22Rv1 (cell line): Measurements from ENCODE around the gene SFI1.
"Not testable (repeated sequence)": the region's sequence is repeated elsewhere in the genome, so short reads cannot be mapped to it uniquely, and the experiment has no call there.

Source experiments
- H3K27ac ChIP-seq: fragments of 450-650 bp; 2 replicates; pipeline ENCODE4 v1.5.1; 2017
- ZFX ChIP-seq: fragments of 450-650 bp; IDR thresholded peaks from 2 replicates; pipeline ENCODE4 v1.6.1; 2017; ENCODE audit warnings: antibody characterized with exemption, borderline replicate concordance
- TF ChIP-seq, protein P1 (sequence below): fragments of 450-650 bp; IDR thresholded peaks from 2 replicates; pipeline ENCODE4 v1.5.1; 2017; ENCODE audit warnings: mild to moderate bottlenecking

Gene SFI1

DNA sequence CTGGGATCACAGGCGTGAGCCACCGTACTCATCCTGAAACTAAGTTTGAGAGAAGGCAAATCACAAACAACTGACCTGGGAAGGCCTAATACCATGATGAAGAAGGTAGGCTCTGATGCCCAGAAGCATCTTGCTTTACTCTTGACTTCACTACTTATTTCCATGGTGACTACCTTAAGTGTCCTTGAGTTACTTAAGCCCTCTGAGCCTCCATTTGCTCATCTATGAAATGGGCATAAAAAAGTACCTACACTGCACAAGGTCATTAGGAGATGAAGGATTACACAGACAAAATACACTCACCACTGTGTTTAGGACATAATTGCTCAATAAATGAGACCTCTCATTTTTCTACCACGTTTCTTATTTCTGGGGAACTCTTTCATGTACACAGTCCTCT, 34.6 kb upstream of the SFI1 start:
- no peak for TF ChIP-seq ZFX
- TF ChIP-seq, protein P1, sequence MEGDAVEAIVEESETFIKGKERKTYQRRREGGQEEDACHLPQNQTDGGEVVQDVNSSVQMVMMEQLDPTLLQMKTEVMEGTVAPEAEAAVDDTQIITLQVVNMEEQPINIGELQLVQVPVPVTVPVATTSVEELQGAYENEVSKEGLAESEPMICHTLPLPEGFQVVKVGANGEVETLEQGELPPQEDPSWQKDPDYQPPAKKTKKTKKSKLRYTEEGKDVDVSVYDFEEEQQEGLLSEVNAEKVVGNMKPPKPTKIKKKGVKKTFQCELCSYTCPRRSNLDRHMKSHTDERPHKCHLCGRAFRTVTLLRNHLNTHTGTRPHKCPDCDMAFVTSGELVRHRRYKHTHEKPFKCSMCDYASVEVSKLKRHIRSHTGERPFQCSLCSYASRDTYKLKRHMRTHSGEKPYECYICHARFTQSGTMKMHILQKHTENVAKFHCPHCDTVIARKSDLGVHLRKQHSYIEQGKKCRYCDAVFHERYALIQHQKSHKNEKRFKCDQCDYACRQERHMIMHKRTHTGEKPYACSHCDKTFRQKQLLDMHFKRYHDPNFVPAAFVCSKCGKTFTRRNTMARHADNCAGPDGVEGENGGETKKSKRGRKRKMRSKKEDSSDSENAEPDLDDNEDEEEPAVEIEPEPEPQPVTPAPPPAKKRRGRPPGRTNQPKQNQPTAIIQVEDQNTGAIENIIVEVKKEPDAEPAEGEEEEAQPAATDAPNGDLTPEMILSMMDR: no peak

GRCh38 chr22:31465307-31465706, 31.0 kb upstream of the SFI1 start:
- no peak for TF ChIP-seq ZFX
- TF ChIP-seq, protein P1: no peak
- H3K27ac ChIP-seq: no peak overlapping the region

More for the DNA sequence above, 34.6 kb upstream of the SFI1 start:
- H3K27ac ChIP-seq: no peak overlapping the region

- no peak overlapping the region for H3K27ac ChIP-seq
- TF ChIP-seq, protein P1: no peak
- no peak for TF ChIP-seq ZFX
Observed at GRCh38 chr22:31474743-31475142, 21.6 kb upstream of the SFI1 start.

GRCh38 chr22:31475800-31476199, 20.5 kb upstream of the SFI1 start:
- H3K27ac ChIP-seq: no peak overlapping the region
- TF ChIP-seq, protein P1: no peak
- no peak for TF ChIP-seq ZFX

DNA sequence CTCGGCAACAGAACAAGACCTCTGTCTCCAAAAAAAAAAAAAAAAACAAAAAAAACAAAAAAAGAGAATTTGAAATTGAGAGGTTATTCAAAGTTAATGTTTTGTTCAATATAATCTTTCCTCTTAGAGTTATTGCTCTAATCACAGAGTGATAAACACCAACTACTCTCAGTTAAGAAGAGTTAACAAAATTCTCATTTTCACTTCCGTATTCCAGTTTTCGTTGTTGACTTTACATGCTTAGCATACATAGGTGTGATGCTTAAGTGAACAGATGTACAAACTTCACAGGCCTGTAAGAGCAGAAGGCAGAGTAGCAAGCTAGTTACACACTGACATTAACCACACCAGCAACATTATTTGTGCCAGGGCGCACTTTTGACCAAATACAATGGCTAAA, 19.0 kb upstream of the SFI1 start:
- no peak overlapping the region for H3K27ac ChIP-seq
- TF ChIP-seq, protein P1: no peak
- TF ChIP-seq ZFX: no peak

DNA sequence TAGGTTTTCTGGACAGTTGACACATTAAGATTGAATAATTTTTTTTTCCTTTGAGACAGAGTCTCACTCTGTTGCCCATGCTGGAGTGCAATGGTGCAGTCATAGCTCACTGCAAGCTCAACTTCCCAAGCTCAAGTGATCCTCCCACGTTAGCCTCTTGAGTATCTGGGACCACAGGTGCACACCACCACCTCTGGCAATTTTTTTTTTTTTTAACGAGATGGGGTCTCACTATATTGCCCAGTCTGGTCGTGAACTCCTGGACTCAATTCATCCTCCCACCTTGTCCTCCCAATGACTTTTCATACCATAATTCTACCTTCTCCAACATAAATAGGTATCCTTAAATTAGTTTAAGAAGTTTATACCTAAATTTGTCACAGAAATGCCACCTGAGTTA, 15.2 kb upstream of the SFI1 start:
- TF ChIP-seq ZFX: no peak
- TF ChIP-seq, protein P1: no peak
- no peak overlapping the region for H3K27ac ChIP-seq

DNA sequence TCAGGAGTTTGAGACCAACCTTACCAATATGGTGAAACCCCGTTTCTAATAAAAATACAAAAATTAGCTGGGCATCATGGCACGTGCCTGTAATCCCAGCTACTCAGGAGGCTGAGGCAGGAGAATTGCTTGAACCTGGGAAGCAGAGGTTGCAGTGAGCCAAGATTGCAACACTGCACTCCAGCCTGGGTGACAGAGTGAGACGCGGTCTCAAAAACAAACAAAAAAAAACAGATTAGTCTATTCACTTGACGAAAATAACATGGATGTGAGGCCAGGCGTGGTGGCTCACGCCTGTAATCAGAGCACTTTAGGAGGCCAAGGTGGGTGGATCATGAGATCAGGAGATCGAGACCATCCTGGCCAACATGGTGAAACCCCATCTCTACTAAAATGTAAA, 13.9 kb upstream of the SFI1 start:
- H3K27ac ChIP-seq: not testable (repeated sequence)

DNA sequence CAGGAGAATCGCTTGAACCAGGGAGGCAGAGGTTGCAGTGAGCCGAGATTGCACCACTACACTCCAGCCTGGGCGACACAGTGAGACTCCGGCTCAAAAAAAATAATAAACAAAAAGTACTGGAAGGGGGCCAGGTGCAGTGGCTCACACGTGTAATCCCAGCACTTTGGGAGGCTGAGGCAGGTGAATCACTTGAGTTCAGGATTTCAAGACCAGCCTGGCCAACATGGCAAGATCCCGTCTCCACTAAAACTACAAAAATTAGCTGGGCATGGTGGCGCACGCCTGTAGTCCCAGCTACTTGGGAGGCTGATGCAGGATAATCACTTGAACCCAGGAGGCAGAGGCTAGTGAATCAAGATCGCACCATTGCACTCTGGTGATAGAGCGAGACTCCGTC, 10.0 kb upstream of the SFI1 start:
- H3K27ac ChIP-seq: not testable (repeated sequence)
